ENCODE results near the gene TBCK. TPM values are rescaled to one million over a fixed set of nuclear protein-coding genes. Genes with fewer than 3 reads are reported as not detected.

TBCK gene
- total RNA-seq, 1 experiment from 2014 or later, result 7.6 TPM

- Histone ChIP-seq H3K27me3 (ENCODE audit: low read length) (no peaks in the 10 kb centered on the region), H3K4me2 (ENCODE audit: low read length) (no peak overlapping the region), H3K9me3 (ENCODE audit: low read length) (no peaks in the 10 kb centered on the region), H3K36me3 (ENCODE audit: low read depth, low read length) (no peaks in the 10 kb centered on the region), H4K20me1 (ENCODE audit: low read length) (no peaks in the 10 kb centered on the region), H3K4me3 (ENCODE audit: low read length) (no peak overlapping the region), H3K79me2 (ENCODE audit: low read length) (no peaks in the 10 kb centered on the region), H3K4me1 (ENCODE audit: insufficient read depth, low read length) (no peaks in the 10 kb centered on the region), H3K27ac (ENCODE audit: low read length) (no peak overlapping the region), H3K9ac (ENCODE audit: low read length) (no peak overlapping the region), H3F3A (ENCODE audit: low read length, unreplicated experiment) (no peaks in the 10 kb centered on the region), H2AFZ (ENCODE audit: low read length) (no peak overlapping the region), H3K9me2 (replicated peaks; ENCODE audit: low read length) (no peaks in the 10 kb centered on the region)
- no TSS peak for BruUV-seq (replicated peaks)
- ChIA-PET CTCF (no interaction called here), POLR2A (ENCODE audit: unreplicated experiment) (no interaction called here)
- intact Hi-C loops (cut with micrococcal nuclease), result no loop called here
- no peak for TF ChIP-seq EZH2 (IDR thresholded peaks at IDR 0.05; ENCODE audit: low read length, unreplicated experiment)
- no peak for TF ChIP-seq CTCF (conservative IDR thresholded peaks at IDR 0.05; ENCODE audit: low read depth, low read length)
- TF ChIP-seq EZH2phosphoT487 (IDR thresholded peaks at IDR 0.05; ENCODE audit: borderline replicate concordance, low read length), result no peak
- no peak for DNase-seq
- ATAC-seq, result no peak
Measured at GRCh38 chr4:106186201-106186600, 129.8 kb downstream of the TBCK start.

GRCh38 chr4:106183551-106183950 is 132.5 kb downstream of the TBCK start:
- no peak overlapping the region for H3K4me3 ChIP-seq (ENCODE audit: low read length)
- CTCF ChIA-PET, result no interaction called here

GRCh38 chr4:106172861-106173260 is 143.1 kb downstream of the TBCK start:
- Histone ChIP-seq H2AFZ (ENCODE audit: low read length) (no peak overlapping the region), H3K9me2 (replicated peaks; ENCODE audit: low read length) (no peaks in the 10 kb centered on the region), H3F3A (ENCODE audit: low read length, unreplicated experiment) (no peaks in the 10 kb centered on the region), H3K4me3 (ENCODE audit: low read length) (no peak overlapping the region), H3K27ac (ENCODE audit: low read length) (no peak overlapping the region), H4K20me1 (ENCODE audit: low read length) (no peaks in the 10 kb centered on the region), H3K9ac (ENCODE audit: low read length) (no peak overlapping the region), H3K9me3 (ENCODE audit: low read length) (no peaks in the 10 kb centered on the region), H3K4me2 (ENCODE audit: low read length) (no peak overlapping the region), H3K4me1 (ENCODE audit: insufficient read depth, low read length) (peaks cover 11% of the 10 kb centered on the region; the same call in 1 of the 2 replicates), H3K27me3 (ENCODE audit: low read length) (no peaks in the 10 kb centered on the region), H3K36me3 (ENCODE audit: low read depth, low read length) (no peaks in the 10 kb centered on the region), H3K79me2 (ENCODE audit: low read length) (no peaks in the 10 kb centered on the region)
- no TSS peak for BruUV-seq (replicated peaks)
- DNase-seq (no peak), ATAC-seq (no peak)
- POLR2A ChIA-PET (ENCODE audit: unreplicated experiment), result no interaction called here
- TF ChIP-seq CTCF (conservative IDR thresholded peaks at IDR 0.05; ENCODE audit: low read depth, low read length), result no peak
- TF ChIP-seq EZH2phosphoT487 (IDR thresholded peaks at IDR 0.05; ENCODE audit: borderline replicate concordance, low read length), result no peak
- no peak for TF ChIP-seq EZH2 (IDR thresholded peaks at IDR 0.05; ENCODE audit: low read length, unreplicated experiment)
- CTCF ChIA-PET, result no interaction called here
- intact Hi-C loops (cut with micrococcal nuclease), result no loop called here

More at GRCh38 chr4:106183551-106183950, 132.5 kb downstream of the TBCK start:
- DNase-seq, result no peak
- no peaks in the 10 kb centered on the region for H4K20me1 ChIP-seq (ENCODE audit: low read length)
- BruUV-seq (replicated peaks), result no TSS peak
- no peaks in the 10 kb centered on the region for H3K9me2 ChIP-seq (replicated peaks; ENCODE audit: low read length)
- no peak overlapping the region for H3K27ac ChIP-seq (ENCODE audit: low read length)
- H3K9ac ChIP-seq (ENCODE audit: low read length), result no peak overlapping the region
- ATAC-seq, result no peak
- H3K27me3 ChIP-seq (ENCODE audit: low read length), result no peaks in the 10 kb centered on the region
- H3K36me3 ChIP-seq (ENCODE audit: low read depth, low read length), result no peaks in the 10 kb centered on the region
- no peaks in the 10 kb centered on the region for H3F3A ChIP-seq (ENCODE audit: low read length, unreplicated experiment)
- H2AFZ ChIP-seq (ENCODE audit: low read length), result no peak overlapping the region
- POLR2A ChIA-PET (ENCODE audit: unreplicated experiment), result no interaction called here
- no peaks in the 10 kb centered on the region for H3K79me2 ChIP-seq (ENCODE audit: low read length)
- TF ChIP-seq CTCF (conservative IDR thresholded peaks at IDR 0.05; ENCODE audit: low read depth, low read length) (no peak), EZH2phosphoT487 (IDR thresholded peaks at IDR 0.05; ENCODE audit: borderline replicate concordance, low read length) (no peak), EZH2 (IDR thresholded peaks at IDR 0.05; ENCODE audit: low read length, unreplicated experiment) (no peak)
- H3K9me3 ChIP-seq (ENCODE audit: low read length), result no peaks in the 10 kb centered on the region
- intact Hi-C loops (cut with micrococcal nuclease), result no loop called here
- H3K4me2 ChIP-seq (ENCODE audit: low read length), result no peak overlapping the region
- no peaks in the 10 kb centered on the region for H3K4me1 ChIP-seq (ENCODE audit: insufficient read depth, low read length)

Data from PC-3 (cell line).